GM19452 (cell line): ENCODE data around the gene CABP4.
"Not testable (repeated sequence)": the region's sequence is repeated elsewhere in the genome, so short reads cannot be mapped to it uniquely, and the experiment has no call there.

Source experiments
- ATAC-seq: cut with Tn5 transposase; IDR thresholded peaks from one replicate; pipeline ENCODE4 v1.9.1; 2021; ENCODE audit not compliant: unreplicated experiment

CABP4 gene

GRCh38 chr11:67418476-67419281 lies 36.5 kb upstream of the CABP4 start:
- no peak for ATAC-seq

DNA sequence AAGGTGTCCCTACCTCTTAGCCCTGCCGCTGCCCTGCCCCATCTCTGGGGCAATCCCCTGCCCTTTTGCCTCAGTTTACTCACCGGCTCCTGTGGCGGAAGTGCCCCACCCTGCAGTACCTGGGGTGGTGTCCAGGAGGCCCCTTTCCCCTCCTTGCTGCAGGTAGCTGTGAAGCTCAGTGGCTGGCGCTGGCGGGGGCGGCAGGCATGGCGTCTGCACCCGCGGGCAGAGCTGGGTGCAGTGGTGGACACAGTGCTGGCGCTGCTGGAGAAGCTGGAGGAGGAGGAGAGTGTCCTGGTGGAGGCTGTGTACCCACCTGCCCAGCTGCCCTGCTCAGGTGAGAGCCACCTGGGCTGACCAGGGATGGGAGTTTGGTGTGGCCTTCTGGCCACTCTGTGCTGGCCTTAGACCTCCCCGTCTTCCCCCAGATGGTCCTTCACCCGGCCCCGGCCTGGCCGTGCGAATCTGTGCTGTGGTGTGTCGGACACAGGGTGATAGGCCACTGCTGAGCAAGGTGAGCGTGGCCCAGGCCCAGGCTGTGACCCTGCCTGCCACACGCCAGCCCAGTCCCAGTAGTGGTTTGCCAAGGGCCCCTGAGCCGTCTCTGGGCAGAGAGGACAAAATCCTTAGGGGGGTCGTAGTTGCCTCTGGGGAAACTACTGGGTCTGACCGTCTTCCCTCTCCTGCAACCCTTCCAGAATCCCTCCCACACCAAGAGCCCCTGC lies 35.7 kb upstream of the CABP4 start:
- no peak for ATAC-seq

DNA sequence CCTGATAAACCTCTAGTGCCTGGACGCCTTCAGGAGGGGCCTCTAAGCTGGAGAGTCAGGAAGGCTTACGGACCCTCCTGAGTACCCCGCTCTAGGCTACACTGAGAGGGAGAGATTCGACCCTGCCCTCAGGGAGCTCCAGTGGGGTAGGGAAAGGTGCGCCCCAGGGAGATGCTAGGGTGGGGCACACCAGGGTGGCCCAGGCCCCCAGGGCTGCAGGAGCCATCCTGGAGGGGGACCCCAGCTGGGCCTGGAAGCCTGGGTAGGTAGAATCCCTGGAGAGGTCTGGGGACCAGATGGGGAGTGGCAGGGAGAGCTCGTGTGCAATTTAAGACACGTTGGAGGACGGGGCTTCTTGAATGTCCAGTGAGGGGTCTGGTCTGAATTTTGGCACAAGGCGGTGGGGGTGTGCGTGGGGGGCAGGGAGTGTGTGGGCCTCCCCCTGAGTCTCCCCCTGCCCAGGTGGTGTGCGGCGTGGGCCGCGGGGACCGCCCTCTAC lies 35.0 kb upstream of the CABP4 start:
- no peak for ATAC-seq

DNA sequence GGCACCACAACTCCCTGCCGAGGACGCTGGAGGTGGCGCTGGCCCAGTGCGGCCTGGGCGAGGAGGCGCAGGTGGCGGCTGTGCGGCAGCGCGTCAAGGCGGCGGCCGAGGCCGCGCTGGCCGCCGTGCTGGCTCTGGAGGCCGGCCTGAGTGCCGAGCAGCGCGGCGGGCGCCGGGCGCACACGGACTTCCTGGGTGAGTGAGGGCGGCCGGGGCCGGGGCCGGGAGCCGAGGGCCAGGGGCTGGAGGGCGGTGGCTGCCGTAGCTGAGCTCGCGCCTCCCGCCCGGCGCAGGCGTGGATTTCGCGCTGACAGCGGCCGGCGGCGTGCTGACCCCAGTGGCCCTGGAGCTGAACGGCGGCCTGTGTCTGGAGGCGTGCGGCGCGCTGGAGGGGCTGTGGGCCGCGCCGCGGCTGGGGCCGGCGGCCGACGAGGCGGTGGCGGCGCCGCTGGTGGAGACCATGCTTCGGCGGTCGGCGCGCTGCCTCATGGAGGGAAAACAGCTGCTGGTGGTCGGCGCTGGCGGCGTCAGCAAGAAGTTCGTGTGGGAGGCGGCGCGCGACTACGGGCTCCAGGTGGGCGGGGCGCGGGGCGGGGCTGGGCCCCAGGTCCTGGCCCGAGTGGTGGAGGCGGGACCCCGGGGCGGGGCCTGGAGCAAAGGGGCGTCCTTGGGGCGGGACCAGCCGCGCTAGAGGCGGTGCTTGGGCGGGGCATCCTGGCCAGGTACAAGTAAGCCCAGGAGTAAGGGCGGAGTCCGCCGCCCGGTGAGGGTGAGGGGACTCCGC lies 34.3 kb upstream of the CABP4 start:
- ATAC-seq: peak; percentile 83

DNA sequence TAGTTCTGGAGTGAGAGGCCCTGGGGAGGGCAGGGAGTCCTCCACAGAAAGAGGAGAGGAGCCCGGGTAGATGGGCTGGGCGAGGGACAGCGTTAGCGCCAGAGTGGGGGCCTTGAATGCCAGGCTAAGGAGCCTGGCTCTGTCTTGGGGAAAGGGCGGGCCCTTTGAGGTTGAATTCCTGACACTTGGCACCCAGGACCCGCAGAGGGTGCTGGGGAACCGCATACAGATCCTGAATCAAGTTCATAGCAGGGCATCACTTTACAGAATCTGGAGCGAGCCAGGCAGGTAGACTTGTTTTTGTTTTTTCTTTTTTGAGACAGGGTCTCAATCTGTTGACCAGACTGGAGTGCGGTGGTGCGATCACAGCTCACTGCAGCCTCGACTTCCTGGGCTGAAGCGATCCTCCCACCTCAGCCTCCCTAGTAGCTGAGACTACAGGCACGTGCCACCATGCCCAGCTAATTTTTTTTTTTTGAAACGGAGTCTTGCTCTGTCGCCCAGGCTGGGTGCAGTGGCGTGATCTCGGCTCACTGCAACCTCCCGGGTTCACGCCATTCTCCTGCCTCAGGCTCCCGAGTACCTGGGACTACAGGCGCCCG lies 33.6 kb upstream of the CABP4 start:
- no peak for ATAC-seq

DNA sequence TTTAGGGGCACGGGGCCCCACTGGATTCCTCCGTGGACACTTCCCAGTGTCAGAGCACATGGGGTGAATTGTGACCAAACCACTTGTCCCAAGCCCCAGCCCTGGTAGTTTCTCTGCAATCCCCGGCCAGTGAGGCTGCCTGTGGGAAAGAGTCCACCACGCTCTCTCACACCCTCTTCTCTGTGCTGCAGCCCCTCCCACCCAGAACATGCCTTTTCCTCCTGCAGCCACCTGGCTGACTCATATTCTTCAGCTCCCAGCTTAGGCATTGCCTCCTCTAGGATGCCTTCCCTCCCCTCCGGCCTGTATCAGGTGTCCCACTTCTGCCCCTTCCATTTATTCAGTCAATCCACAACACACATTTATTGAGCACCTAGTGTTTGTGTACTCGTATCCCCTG lies 32.3 kb upstream of the CABP4 start:
- no peak for ATAC-seq

DNA sequence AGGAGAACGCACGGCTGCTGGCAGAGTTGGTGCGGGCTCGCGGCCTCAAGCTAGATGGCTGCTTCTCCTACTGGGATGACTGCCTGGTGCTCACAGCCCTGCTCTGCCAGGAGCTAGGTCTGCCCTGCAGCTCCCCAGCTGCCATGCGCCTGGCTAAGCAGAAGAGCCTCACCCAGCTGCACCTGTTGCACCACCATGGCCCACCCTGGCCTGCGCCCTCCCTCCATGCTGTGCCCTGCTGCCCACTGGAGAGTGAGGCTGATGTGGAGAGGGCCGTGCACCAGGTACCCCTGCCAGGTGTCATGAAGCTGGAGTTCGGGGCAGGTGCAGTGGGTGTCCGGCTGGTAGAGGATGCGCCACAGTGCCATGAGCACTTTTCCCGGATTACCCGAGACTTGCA lies 31.7 kb upstream of the CABP4 start:
- ATAC-seq: no peak

GRCh38 chr11:67423891-67424613 lies 31.1 kb upstream of the CABP4 start:
- no peak for ATAC-seq

GRCh38 chr11:67427364-67427859 lies 27.7 kb upstream of the CABP4 start:
- ATAC-seq: not testable (repeated sequence)

DNA sequence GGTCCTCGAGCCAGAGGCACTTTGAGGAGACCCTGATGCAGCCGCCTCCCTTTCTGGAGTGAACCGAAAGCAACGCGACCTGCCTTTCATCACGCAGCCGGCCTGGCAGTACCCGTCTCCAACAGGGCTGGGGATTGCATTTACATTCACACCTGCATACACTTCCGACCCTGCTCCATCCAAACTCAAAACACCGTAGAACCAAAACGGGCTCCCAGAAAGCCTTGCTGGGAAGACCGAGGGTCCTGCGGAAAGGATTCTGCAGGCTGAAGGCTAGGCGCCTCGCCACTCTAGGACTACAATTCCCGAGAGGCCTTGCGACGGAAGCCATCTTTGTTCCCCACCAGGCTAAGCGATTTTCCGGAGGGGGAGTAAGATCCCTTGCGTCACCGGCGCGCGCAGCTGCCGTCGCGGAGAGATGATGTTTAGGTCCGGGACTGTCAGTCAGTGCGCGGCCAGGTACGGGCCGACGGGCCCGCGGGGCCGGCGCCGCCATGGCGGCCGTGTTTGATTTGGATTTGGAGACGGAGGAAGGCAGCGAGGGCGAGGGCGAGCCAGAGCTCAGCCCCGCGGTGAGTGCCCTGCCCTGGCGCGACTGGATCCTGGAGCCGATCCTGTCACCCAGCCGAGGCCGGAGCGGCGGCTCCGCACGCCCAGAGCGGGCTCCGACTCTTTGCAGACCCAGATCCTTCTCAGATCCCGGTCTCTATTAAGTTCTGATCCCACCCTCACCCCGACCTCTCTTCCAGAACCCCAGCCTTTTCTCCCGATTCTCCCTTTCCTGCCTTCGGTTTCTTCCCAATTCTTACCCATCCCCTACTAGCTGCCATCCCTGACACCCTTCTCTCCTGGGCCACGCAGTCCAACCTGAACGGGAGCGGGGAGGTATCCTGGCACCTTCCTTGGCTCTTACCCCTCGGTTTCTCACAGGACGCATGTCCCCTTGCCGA lies 26.8 kb upstream of the CABP4 start, which contains the start of gene RPS6KB2:
TSS of gene RPS6KB2 (plus strand) at position 443 of the 950 bp plus-strand sequence. CDS start at position 495, 52 bp downstream.
- ATAC-seq: peak; percentile 84

GRCh38 chr11:67429038-67429668 lies 26.0 kb upstream of the CABP4 start:
- no peak for ATAC-seq

DNA sequence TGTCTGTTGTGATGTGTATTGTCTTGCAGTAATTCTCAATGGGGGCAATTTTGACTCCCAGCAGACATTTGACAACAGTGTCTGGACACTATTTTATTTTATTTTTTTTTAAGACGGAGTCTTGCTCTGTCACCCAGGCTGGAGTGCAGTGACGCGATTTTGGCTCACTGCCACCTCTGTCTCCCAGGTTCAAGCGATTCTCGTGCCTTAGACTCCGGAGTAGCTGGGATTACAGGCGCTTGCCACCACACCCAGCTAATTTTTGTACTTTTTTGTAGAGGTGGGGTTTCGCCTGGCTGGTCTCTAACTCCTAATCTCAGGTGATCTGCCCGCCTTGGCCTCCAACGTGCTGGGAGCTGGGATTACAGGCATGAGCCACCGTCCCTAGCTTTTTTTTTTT lies 25.4 kb upstream of the CABP4 start:
- no peak for ATAC-seq

- no peak for ATAC-seq
Observed at GRCh38 chr11:67431346-67432249, 23.6 kb upstream of the CABP4 start.

GRCh38 chr11:67432655-67433349 lies 22.4 kb upstream of the CABP4 start:
- ATAC-seq: no peak

- ATAC-seq: no peak
Observed at GRCh38 chr11:67433536-67434394, 21.4 kb upstream of the CABP4 start.

- ATAC-seq: no peak
Observed at GRCh38 chr11:67434395-67434881, 20.7 kb upstream of the CABP4 start.
